K562 (cell line): ENCODE measurements around the gene ETNK1. TPM values are rescaled to one million over a fixed set of nuclear protein-coding genes. Genes with fewer than 3 reads are reported as not detected.

Experiments
- BRD9 ChIP-seq: fragments of 450-650 bp; IDR thresholded peaks from 2 replicates; pipeline ENCODE4 v1.6.1; 2018; ENCODE audit warnings: low read depth; ENCODE audit not compliant: partially characterized antibody
- IRF2 ChIP-seq: sonication (generic); formaldehyde crosslinking; IDR thresholded peaks from 2 replicates; pipeline ENCODE4 v1.8.1; 2022; ENCODE audit warnings: mild to moderate bottlenecking, missing genetic modification reagents
- MBD2 ChIP-seq: sonication (generic); IDR thresholded peaks from 2 replicates; pipeline ENCODE4 v1.6.1; 2016; ENCODE audit warnings: low read depth, borderline replicate concordance
- SMAD2 ChIP-seq: fragments of 150-350 bp; IDR thresholded peaks from 2 replicates; pipeline ENCODE4 v1.6.1; 2014; ENCODE audit warnings: low read depth, mild to moderate bottlenecking, low read length
- ZNF184 ChIP-seq: sonication (generic); formaldehyde crosslinking; IDR thresholded peaks from 2 replicates; pipeline ENCODE4 v1.5.0; 2020; ENCODE audit warnings: missing genetic modification reagents
- polyA plus RNA-seq, 8 experiments: library from polyadenylated mRNA; depleted of rRNA in 4 of 8; stranded (reverse) in 5 of 8; unstranded in 3 of 8; fragments of >200 nt; fragmentation: Nextera tagmentation in 2 of 8; fragmentation: Illumina TruSeq in 1 of 8; extraction: Ambion mirVana in 2 of 8; extraction: Trizol in 1 of 8; gene quantifications; 2 replicates each; pipeline versions ENCODE4 v1.2.1 to v1.2.3, GENCODE V29; 2011 to 2014; ENCODE audit warnings: inconsistent platforms in 1 of 8, missing spikeins in 1 of 8
- total RNA-seq, 7 experiments: library from RNA; depleted of rRNA in 6 of 7; stranded (reverse); fragments of >200 nt in 6 of 7; fragmentation: Illumina TruSeq in 2 of 7; extraction: Trizol in 2 of 7; gene quantifications; 2 replicates each; pipeline versions ENCODE4 v1.2.1 to v1.2.3, GENCODE V29; 2011 to 2021; ENCODE audit warnings: low replicate concordance in 1 of 7
- TF ChIP-seq, protein P1 (sequence below): fragments of 450-650 bp; formaldehyde crosslinking; conservative IDR thresholded peaks from 2 replicates; pipeline ENCODE4 v1.4.0; 2022; ENCODE audit warnings: mild to moderate bottlenecking, missing genetic modification characterization
- TF ChIP-seq, protein P2 (sequence below): sonication (generic); formaldehyde crosslinking; IDR thresholded peaks from 2 replicates; pipeline ENCODE4 v1.8.0; 2023; ENCODE audit warnings: mild to moderate bottlenecking, missing genetic modification reagents
- TF ChIP-seq, protein P3 (sequence below): fragments of 150-350 bp; IDR thresholded peaks from 2 replicates; pipeline ENCODE4 v1.6.1; 2014; ENCODE audit warnings: low read depth, mild to moderate bottlenecking, low read length, borderline replicate concordance
- TF ChIP-seq, protein P4 (sequence below): sonication (generic); formaldehyde crosslinking; IDR thresholded peaks from 2 replicates; pipeline ENCODE4 v1.8.1; 2023; ENCODE audit warnings: missing genetic modification reagents, mild to moderate bottlenecking, borderline replicate concordance
- TF ChIP-seq, protein P5 (sequence below): fragments of 250-450 bp; sonication (Bioruptor Pico); IDR thresholded peaks from 2 replicates; pipeline ENCODE4 v1.5.1; 2021; ENCODE audit warnings: mild to moderate bottlenecking

ETNK1 gene
- total and polyA plus RNA-seq, 9 of the 15 experiments (the other 6 are each of a cell fraction or from before 2014, with no cell fraction given) = 10.0 to 70.5 (median 36.0) TPM

DNA sequence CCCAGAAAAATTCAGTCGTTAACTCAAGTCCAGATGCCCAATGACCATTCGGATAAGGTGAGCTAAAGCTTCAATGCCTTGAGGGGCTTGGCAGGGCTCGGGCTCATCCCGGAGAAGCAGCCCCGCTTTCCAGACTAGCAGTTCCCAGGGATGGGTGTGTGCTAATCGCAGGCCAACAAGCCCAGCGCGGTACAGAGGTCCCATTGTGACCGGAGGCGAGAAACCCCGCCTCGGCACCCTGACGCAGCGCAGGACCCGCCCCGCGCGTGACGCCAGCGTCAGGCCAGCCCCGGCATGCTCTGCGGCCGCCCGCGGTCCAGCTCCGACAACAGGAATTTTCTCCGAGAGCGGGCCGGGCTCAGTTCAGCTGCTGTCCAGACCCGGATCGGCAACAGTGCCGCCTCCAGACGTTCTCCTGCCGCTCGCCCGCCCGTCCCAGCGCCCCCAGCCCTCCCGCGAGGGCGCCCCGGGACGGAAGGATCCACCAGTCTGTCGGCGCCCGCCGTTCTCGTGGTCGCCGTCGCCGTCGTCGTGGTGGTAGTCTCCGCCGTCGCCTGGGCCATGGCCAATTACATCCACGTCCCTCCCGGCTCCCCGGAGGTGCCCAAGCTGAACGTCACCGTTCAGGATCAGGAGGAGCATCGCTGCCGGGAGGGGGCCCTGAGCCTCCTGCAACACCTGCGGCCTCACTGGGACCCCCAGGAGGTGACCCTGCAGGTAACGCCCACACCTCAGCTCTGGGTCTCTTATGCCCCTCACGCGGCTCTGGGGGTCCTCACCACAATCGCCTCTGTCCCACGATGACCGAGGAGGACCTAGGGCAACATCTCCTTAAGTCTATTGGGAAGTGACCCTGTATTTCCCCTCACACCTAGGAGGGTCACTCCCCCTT lies at the start of gene ETNK1 (continued):
- TF ChIP-seq, protein P1, sequence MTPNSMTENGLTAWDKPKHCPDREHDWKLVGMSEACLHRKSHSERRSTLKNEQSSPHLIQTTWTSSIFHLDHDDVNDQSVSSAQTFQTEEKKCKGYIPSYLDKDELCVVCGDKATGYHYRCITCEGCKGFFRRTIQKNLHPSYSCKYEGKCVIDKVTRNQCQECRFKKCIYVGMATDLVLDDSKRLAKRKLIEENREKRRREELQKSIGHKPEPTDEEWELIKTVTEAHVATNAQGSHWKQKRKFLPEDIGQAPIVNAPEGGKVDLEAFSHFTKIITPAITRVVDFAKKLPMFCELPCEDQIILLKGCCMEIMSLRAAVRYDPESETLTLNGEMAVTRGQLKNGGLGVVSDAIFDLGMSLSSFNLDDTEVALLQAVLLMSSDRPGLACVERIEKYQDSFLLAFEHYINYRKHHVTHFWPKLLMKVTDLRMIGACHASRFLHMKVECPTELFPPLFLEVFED (CRISPR knock-in tag) = no peak
- TF ChIP-seq, protein P2, sequence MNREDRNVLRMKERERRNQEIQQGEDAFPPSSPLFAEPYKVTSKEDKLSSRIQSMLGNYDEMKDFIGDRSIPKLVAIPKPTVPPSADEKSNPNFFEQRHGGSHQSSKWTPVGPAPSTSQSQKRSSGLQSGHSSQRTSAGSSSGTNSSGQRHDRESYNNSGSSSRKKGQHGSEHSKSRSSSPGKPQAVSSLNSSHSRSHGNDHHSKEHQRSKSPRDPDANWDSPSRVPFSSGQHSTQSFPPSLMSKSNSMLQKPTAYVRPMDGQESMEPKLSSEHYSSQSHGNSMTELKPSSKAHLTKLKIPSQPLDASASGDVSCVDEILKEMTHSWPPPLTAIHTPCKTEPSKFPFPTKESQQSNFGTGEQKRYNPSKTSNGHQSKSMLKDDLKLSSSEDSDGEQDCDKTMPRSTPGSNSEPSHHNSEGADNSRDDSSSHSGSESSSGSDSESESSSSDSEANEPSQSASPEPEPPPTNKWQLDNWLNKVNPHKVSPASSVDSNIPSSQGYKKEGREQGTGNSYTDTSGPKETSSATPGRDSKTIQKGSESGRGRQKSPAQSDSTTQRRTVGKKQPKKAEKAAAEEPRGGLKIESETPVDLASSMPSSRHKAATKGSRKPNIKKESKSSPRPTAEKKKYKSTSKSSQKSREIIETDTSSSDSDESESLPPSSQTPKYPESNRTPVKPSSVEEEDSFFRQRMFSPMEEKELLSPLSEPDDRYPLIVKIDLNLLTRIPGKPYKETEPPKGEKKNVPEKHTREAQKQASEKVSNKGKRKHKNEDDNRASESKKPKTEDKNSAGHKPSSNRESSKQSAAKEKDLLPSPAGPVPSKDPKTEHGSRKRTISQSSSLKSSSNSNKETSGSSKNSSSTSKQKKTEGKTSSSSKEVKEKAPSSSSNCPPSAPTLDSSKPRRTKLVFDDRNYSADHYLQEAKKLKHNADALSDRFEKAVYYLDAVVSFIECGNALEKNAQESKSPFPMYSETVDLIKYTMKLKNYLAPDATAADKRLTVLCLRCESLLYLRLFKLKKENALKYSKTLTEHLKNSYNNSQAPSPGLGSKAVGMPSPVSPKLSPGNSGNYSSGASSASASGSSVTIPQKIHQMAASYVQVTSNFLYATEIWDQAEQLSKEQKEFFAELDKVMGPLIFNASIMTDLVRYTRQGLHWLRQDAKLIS (CRISPR knock-in tag) = peak; percentile 85; the same call in 1 of the 2 replicates
- TF ChIP-seq MBD2 (peak; percentile 73; the same call in 1 of the 2 replicates), IRF2 (no peak), BRD9 (no peak), ZNF184 (CRISPR knock-in tag) (no peak), SMAD2 (no peak)
- TF ChIP-seq, protein P3, sequence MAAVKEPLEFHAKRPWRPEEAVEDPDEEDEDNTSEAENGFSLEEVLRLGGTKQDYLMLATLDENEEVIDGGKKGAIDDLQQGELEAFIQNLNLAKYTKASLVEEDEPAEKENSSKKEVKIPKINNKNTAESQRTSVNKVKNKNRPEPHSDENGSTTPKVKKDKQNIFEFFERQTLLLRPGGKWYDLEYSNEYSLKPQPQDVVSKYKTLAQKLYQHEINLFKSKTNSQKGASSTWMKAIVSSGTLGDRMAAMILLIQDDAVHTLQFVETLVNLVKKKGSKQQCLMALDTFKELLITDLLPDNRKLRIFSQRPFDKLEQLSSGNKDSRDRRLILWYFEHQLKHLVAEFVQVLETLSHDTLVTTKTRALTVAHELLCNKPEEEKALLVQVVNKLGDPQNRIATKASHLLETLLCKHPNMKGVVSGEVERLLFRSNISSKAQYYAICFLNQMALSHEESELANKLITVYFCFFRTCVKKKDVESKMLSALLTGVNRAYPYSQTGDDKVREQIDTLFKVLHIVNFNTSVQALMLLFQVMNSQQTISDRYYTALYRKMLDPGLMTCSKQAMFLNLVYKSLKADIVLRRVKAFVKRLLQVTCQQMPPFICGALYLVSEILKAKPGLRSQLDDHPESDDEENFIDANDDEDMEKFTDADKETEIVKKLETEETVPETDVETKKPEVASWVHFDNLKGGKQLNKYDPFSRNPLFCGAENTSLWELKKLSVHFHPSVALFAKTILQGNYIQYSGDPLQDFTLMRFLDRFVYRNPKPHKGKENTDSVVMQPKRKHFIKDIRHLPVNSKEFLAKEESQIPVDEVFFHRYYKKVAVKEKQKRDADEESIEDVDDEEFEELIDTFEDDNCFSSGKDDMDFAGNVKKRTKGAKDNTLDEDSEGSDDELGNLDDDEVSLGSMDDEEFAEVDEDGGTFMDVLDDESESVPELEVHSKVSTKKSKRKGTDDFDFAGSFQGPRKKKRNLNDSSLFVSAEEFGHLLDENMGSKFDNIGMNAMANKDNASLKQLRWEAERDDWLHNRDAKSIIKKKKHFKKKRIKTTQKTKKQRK = no peak
- TF ChIP-seq, protein P4, sequence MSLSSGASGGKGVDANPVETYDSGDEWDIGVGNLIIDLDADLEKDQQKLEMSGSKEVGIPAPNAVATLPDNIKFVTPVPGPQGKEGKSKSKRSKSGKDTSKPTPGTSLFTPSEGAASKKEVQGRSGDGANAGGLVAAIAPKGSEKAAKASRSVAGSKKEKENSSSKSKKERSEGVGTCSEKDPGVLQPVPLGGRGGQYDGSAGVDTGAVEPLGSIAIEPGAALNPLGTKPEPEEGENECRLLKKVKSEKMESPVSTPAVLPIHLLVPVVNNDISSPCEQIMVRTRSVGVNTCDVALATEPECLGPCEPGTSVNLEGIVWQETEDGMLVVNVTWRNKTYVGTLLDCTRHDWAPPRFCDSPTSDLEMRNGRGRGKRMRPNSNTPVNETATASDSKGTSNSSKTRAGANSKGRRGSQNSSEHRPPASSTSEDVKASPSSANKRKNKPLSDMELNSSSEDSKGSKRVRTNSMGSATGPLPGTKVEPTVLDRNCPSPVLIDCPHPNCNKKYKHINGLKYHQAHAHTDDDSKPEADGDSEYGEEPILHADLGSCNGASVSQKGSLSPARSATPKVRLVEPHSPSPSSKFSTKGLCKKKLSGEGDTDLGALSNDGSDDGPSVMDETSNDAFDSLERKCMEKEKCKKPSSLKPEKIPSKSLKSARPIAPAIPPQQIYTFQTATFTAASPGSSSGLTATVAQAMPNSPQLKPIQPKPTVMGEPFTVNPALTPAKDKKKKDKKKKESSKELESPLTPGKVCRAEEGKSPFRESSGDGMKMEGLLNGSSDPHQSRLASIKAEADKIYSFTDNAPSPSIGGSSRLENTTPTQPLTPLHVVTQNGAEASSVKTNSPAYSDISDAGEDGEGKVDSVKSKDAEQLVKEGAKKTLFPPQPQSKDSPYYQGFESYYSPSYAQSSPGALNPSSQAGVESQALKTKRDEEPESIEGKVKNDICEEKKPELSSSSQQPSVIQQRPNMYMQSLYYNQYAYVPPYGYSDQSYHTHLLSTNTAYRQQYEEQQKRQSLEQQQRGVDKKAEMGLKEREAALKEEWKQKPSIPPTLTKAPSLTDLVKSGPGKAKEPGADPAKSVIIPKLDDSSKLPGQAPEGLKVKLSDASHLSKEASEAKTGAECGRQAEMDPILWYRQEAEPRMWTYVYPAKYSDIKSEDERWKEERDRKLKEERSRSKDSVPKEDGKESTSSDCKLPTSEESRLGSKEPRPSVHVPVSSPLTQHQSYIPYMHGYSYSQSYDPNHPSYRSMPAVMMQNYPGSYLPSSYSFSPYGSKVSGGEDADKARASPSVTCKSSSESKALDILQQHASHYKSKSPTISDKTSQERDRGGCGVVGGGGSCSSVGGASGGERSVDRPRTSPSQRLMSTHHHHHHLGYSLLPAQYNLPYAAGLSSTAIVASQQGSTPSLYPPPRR (CRISPR knock-in tag) = no peak
- TF ChIP-seq, protein P5, sequence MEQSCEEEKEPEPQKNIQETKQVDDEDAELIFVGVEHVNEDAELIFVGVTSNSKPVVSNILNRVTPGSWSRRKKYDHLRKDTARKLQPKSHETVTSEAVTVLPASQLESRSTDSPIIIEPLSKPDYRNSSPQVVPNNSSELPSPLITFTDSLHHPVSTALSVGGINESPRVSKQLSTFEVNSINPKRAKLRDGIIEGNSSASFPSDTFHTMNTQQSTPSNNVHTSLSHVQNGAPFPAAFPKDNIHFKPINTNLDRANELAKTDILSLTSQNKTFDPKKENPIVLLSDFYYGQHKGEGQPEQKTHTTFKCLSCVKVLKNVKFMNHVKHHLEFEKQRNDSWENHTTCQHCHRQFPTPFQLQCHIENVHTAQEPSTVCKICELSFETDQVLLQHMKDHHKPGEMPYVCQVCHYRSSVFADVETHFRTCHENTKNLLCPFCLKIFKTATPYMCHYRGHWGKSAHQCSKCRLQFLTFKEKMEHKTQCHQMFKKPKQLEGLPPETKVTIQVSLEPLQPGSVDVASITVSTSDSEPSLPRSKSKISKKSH (CRISPR knock-in tag) = no peak
